Stimulated activated CD4-positive, alpha-beta T cell treated with anti-CD3 and anti-CD28 coated beads, Interleukin-2, amount 100 ng/mL, for 24 hours (primary cell): ENCODE measurements around the gene FAM32A.

Experiments
- DNase-seq, 2 donors: peaks; one replicate each; pipeline ENCODE4 v3.0.0-alpha.2; 2020

FAM32A gene

GRCh38 chr19:16203256-16204004, 18.2 kb downstream of the FAM32A start:
- no peak for DNase-seq

- DNase-seq = no peak
These were observed 18.7 kb downstream of the FAM32A start for GRCh38 chr19:16204005-16204294.

DNA sequence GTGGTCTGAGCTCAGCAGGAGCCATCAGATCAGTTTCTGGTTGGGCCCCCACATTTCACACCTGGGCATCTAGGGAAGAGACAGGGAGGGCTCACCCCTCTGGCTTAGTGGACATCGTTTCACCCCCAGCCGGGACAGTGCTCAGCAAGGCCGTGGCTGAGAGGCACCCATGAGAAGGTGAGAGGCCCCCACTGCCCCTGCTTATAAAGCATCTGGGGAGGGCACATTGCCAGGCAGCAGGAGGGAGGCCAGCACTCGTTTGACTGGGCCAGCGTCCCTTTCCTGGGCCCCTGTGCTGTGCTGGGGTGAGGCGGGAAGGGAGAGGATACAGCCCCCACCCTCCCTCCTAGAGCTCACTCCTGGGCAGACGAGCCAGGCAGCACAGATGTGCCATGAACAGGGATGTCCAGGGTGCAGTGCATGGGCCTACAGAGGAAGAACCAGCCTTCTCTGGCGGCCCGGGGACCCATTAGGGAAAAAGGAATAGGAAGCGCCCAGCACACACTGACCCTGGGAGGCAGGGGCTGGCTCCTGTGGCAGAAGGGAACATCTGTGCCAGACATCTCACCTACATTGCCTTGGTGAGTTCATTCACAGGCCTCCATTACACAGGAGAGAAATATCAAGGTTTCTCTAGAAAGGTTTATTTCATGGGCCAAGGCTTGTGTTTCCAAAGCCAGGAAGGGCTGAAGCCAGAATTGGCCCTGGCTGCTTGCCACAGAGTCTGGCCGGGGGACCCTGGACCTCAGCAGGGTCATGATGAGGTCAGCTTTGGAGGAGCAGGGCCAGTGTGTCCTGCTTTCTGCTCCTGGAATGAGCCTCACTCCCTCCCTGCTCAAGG, 20.2 kb downstream of the FAM32A start:
- DNase-seq = no peak

DNA sequence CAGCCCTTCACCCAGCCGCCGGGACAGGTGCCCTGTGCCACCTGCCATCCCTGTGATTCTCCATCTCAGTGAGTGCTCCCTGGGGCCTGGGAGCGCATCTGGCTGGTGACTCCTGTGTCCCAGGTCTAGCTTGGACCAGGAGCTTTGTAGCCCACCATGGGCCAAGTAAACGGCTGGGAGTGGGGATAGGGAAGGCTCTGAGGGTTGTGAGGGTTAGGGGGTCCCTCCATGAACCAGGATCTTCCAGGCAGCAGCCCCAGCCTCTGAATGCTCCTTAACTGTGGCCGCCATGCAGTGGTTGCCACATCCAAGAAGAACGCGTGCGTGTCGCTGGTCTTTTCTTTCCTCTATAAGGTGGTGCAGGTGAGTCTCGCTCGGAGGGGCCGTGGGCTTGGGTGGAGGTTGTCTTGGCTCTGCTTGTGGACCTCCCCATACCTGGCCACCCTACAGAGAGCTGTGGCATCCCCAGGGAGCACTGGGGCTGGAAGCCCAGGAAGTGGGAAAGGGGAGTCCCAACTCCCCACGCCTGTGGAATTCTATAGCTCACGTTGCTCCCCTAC, 20.9 kb downstream of the FAM32A start:
- DNase-seq = no peak

GRCh38 chr19:16206637-16207036, 21.4 kb downstream of the FAM32A start:
- DNase-seq = no peak

DNA sequence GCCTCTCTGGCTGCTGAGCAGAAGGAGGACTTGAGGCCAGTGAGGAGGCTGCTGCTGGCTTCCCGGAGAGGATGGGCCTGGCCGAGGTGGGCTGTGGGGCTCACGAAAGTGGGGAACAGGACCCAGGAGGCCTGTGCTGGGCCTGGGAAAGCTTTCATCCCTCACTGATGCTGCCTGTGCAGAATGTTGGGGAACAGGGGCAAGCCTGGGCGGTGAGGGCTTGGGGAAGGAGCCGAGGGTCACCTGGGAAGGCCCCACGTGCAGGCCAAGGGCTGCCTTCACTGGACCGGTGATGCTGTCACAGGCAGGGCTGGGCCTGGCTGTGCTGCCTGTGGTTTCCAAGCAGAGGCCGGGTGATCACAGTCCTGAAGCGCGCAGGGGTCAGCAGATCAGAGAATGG, 21.9 kb downstream of the FAM32A start:
- DNase-seq = no peak

DNA sequence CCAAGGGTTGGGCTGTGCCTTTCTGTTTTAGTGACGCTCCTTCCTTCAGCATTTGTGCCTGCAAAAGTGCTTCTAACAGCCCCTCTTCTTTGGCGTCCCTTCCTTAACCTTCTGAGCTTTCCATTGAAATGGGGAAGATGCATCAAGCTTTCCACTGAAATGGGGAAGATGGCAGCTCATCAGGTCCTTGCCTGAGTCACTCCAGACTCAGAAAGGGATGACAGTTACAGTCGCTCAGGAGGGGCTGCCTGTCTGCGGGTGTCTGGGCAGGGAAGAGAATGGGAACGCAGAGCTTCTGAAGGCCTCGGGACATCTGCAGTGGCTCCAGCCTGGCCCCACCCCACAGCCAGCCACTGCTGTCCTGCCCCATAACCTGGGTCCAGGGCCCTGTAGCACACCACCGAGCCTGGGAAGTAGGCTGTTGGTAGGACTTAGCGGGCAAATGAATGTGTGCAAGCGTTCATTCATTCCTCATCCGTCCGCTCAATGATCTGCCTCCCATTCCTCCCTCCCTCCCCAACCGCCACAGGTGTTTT, 22.3 kb downstream of the FAM32A start:
- no peak for DNase-seq

GRCh38 chr19:16208064-16208759, 23.0 kb downstream of the FAM32A start:
- peak in 1 of 2 donors; percentile 29 for DNase-seq

- no peak for DNase-seq
These were observed 23.8 kb downstream of the FAM32A start for GRCh38 chr19:16208847-16209665.

DNA sequence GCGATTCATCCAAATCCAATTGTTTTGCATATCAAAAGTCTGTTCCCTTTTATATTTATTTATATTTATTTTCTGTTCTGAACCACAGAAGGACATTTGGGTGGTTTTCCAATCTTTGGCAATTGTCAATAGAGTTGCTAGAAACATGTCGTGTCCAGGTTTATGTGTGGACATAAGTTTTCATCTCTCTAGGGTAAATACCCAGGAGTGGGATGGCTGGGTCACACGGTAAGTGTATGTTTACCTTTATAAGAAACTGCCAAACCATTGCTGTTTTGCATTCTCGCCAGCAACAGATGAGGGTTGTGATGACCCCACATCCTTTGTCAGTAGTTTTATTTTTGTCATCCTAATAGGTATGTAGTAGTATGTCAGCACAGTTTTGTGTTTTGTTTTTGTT, 25.0 kb downstream of the FAM32A start:
- no peak for DNase-seq

GRCh38 chr19:16213076-16213475, 27.9 kb downstream of the FAM32A start:
- DNase-seq = no peak

DNA sequence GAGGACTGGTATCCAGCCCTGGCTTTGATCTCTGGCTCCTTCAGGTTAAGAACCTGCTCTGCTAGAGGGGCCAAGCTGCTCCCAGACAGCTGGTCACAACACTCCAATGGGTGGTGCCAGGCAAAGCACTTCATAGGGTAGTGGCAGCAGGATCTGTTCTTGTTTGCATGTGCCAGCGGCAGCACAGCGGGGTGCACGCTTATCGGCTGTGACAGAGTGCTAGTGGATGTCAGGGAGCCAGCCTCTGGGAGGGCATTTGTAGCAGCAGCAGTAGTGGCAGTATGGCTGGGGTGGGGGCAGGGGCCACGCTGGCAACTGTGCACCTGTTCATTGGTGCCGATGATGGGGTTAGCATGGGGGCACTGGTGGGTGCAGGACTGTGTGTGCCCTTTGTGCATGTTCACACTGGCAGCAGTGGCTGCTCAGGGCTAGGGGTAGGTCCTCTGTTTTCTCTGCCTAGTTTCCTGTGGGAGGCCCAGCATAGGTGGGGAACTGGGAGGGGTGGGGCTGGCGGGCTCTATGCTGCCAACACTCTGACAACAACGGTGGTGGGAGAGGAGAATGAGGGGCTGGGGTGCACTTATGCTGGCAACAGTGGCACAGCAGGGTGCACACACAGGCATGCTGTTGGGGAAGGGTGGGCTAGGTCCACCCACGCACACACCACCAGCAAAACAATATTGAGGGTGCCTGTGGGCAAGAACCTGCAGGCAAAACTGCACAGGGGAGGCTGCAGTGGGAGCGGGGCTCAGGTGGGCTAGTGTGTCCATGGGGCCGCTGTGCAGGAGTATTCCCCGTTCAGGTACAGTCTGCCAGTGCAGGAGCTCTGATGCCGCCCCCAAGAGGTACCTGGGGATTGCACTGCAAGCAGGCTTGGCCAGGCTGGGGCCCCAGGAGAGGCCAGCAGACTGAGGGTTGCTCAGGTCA, 31.8 kb downstream of the FAM32A start:
- DNase-seq = no peak

DNA sequence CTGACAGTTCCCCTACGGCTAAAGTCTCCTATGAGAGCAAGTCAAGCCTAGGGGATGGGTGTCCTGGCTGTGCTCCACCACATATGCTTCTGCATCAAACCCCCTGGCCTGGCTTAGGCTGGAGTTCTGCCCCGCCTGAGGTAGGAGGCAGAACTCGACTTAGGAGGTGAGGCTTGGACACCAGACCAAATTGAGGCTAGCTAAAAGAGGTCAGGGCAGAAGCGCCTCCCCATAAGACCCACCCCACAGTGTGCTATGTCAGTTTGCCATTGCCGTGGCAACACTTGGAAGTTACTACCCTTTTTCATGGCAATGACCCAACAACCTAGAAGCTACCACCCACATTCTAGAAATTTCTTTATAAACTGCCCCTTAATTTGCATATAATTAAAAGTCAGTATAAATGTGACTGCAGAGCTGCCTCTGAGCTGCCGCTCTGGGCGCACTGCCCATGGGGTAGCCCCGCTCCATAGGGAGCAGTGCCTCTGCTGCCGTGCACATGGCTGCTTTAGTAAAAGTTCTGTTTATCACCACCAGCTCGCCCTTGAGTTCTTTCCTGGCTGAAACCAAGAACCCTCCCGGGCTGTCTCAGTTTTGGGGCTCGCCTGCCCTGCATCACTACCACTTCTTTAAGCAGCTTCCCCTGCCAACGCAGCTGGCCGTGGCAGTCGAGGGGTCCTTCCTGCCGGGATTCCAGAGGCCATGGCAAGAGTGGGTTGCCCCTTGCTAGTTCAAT, 32.7 kb downstream of the FAM32A start:
- DNase-seq = no peak

DNA sequence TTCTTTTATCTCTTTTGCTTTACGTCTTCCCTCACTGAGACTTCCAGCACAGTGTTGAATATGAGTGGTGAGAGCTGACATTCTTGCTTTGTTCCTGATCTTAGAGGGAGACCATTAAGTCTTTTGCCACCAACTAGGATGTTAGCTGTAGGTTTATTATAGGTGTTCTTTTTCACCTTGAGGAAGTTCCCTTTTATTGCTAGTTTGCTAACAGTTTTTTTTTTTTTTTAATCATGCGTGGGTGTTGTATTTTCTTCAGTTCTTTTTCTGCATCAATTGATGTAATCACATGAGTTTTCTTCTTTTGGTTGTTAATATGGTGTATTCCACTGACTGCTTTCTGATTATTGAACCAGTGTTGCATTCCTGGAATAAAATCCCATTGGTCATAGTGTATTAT, 33.6 kb downstream of the FAM32A start:
- DNase-seq = no peak

DNA sequence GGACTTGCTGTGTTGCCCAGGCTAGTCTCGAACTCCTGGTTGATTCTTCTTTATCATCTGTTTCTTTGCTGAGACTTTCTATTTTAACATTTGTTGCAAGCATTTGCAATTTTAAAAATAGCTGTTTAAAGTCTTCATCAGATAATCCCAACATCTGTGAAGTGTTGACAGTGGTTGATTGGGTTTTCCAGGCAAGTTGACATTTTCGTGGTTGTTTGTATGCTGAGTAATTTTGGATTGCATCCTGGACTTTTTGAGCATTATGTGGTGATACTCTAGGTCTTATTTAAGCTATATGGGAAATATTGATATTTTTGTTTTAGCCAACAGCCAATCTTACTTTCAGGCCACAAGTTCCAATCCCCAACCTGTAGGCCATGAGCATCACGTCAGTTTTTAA, 37.6 kb downstream of the FAM32A start:
- DNase-seq = no peak

- no peak for DNase-seq
These were observed 38.5 kb downstream of the FAM32A start for GRCh38 chr19:16223746-16224145.

DNA sequence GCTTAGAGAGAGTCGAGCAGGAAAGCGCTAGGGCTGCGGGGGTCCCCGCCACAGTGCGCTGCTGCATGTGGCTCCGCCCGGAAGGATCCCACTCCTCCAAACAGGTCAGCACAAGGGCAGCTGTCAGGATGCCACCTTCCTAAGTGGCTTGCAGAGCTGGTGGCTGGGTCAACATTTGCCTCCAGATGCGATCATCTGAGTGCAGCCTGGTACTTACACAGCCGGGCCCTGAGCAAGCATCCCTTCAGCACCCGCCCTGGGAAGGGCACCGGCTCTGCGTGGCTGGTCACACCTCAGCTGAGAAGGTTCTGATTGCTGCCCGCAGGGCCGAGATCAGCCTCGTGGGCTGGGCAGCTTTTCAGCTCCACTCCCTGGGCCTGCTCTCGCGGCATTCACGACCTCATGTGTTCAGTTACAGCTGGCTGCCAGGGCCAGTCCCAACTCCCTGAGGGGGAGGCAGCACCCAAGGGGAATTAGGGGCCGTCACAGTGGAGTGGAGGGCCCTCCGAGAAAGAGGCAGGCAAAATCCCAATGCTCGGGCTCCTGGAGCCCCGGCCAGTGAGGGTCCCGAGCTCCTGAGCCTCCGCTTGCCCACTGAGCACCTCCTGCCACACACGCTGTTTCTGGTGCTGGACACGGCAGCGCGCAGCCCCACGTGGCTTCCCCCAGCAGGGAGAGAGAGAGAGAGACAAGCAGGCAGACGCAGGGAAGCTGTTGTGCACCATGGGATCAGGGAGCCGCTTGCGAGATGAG, 39.3 kb downstream of the FAM32A start:
- DNase-seq = no peak

DNA sequence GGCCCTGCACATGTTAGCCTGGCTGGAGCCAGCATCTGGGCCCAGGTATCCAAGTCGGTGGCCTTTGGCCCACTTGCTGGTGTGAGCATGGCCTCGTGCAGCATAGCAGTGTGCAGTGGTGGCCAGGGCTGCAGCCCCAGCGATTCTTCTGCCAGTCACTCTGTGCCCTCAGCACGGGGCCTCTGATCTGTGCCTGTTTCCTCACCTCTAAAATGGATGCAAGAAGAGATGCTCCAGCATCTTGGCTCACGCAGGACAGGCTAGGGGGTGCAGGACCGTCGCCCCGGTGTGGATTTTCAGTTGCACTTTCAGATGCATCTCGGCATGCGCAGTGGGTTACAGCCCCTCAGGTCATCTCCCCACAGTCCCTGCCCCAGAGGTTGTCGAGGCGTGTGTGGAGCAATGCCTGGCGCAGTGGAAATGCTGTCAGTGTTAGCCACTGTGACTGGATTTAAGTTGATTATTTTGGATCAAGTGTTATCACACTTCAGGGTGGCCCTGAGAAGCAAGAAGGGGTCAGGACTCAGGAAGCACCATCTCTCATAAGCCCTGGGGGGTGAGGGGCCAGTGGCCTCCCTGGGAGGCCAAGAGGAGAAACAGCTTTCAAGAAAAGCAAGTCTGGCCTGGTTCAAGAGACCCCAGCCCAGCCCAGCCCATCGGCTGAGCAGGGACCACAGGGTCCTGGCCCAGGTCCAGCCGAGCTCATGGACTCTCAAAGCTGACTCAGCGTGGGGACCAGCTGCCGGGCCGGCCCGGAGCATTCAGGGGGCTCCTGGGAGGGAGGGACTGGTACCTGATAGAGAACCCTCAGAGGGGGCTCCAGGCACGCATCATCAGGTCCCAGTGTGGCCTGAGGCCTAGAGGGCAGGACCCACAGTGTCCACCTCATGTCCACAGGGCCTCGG, 40.3 kb downstream of the FAM32A start:
- DNase-seq = no peak

- no peak for DNase-seq
These were observed 41.0 kb downstream of the FAM32A start for GRCh38 chr19:16226184-16226591.
